Stimulated activated CD8-positive, alpha-beta memory T cell treated with anti-CD3 and anti-CD28 coated beads, Interleukin-4, amount 100 ng/mL, for 24 hours (primary cell): ENCODE data around the gene CTNNBIP1.

ENCODE experiments used
- DNase-seq: peaks from one replicate; pipeline ENCODE4 v3.0.0-alpha.2; 2020; ENCODE audit warnings: low read depth

CTNNBIP1 gene

DNA sequence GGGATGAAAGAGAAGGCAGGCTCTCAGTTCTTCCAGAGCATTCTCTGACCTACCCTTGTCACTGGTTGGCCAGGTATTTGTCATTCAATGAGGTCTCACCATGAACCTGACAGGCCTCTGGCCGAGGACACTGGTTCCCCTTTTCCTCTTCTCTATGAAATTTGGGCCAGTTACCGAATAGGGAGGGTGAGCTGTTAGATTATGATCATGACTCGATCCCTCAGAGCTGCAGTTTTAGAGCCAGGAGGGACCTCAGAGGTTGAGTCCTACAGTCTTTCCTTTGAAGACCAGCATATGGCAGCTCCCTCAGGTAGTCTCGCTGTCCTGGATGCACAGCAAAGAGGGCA, 56.8 kb downstream of the CTNNBIP1 start:
- no peak for DNase-seq

DNA sequence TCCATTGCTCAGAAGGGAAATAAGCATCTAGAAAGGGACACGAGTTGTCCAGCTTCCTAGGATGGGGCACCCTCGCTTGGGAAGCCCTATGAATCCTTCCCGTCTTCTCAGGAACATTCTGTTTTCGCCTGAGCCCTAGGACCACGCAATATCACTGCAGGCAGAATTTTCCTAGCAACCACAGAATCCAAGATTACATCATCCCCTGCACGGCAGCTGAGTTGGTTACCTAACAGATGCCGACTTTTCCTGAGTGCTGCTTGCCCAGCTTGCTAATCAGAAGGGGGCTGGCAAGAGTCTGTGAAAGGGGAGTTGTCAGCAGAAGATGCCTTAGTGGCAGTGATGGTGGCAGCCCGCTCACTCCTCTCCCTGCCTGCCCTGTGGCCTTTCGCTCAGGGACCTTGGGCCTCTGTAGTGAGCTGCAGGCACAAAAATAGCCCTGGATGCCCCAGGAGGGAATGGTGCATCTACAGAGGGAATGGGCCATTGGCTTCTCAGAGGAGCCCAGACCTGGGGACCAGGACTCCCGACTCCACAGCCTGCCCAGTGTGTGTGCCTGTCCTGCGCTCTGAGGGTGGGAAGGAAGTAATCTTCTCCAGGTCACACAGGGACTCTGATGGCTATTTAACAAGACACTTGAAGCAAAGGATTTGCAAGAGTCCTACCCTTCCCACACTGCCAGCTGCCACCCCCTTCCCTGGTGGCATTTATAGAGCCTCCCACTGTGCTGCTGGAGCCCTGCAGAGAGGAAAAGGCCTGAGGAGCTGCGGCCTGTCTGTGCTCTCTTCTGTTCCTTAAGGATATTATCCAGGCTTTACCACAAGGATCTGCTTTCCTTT, 57.4 kb downstream of the CTNNBIP1 start:
- DNase-seq = no peak

DNA sequence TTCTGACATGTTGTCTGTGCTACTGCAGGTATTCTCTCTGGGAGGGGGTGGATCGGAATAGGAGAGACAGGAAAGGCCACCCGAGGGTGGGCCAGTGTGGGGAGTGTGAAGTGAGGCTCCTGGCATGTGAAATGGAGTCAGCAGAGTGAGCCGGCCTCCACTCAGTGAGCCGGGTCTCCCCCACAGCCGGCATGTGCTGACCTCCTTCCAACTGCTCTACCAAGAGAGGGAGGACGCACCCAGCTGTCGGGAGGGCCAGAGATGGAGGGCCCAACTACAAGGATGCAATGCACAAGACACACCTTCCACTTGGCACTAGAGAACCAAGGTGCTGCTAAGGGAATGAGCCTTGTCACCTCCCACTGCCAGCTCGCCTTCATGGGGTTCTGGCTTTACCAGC, 58.1 kb downstream of the CTNNBIP1 start:
- no peak for DNase-seq

DNA sequence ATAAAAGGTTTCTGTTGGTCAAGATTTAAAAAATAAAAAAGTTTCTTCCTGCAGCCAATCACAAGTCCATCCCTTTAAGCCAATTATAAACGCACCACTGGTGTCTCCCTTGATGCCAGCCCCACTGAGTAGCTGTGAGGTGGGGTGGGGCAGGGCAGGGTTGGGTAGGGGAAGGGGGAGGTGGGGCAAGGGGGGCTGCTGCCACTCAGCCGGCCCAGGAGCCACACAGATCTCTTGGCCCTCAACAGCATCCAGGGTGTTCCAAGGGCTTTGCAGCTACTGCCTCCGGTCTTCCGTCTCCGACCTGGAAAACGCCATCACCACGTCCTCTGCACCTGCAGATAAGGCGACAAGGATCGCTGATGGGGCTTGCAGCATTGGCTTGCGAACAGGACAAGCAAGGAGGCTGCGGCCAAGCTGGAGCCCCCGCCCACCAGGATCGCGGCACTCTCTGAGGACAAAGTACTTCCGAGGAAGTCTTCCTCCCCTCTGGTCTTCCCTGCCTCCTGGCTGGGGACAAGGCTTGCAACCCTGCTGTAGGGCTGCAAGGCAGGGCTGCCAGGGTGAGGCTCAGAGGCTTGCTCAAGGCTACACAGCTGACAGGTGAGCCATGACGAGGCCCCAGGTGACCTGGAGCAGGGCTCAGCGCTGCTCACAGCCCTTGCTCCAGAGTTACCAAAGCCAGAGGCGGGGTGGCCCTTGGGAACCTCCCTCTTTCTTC, 59.5 kb downstream of the CTNNBIP1 start:
- DNase-seq = no peak

DNA sequence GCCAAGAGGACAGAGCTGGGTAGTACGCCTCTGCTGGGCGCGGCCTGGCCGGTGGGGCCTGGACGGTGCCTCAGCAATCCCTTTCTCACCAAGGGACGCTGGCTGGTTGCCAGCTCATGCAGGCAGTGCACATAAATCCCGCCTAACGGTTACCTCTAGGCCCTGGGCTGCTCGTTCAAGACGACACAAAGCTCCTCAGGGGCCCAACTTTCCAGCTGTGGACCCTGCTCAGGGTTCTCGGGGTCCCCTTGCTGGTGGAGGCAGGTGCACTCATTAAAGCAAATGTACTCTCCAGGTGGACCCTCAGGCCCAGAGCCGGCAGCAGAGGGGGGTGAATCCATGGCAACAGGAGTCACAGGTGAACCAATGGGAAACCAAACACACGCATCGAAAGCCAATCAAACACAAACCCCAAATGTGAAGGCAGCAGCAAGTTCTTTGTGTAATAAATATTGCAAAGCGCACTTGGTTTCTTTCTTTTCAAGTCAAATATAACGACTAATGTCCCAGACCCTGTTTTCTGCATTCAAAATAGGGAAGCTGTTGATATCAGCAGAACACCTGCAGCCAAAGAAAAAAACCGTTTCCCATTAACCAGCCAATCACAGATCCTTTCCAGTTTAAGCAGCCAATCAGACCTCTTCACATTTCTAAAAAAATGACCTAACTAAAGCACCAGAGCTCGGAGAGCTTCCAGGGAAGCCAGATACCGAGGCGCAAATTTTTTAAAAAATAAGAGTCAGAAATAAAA, 60.2 kb downstream of the CTNNBIP1 start:
- no peak for DNase-seq

DNA sequence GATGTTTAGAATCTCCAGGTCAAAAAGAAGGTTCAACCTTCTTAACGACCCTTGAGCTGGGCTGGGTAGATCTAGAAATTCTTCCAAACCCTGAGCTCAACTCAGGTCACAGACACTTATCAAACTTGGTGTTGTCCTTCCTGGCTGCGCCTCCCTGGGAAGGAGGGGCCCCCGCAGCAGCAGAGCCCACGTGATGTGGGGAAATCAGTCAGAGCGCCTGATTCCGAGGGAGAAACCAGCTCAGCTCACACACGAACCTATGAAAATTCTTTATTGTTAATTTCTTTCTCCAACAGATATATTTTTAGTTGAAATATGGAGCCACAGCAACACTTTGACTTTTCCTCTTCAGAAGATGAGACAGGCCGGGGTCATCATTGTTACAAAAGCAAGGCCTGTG, 62.0 kb downstream of the CTNNBIP1 start:
- no peak for DNase-seq

DNA sequence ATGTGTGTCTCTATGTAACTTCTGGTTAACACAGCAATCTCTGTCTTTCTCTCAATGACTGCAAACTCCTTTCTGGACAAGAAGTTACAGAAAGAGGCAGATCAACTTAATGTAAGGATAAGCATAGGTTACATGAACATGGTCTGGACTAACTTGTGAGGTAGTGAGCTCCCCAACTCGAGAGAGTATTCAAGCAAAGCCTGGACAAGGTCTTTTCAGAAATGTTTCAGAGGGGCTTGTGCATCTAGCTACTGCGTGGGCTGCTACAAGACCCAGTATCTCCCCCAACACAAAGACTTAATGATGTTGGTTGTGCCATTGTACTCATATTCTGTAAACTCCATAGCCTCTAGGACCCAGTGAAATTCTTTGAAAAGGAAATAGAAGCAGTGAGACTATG, 62.8 kb downstream of the CTNNBIP1 start:
- no peak for DNase-seq

DNA sequence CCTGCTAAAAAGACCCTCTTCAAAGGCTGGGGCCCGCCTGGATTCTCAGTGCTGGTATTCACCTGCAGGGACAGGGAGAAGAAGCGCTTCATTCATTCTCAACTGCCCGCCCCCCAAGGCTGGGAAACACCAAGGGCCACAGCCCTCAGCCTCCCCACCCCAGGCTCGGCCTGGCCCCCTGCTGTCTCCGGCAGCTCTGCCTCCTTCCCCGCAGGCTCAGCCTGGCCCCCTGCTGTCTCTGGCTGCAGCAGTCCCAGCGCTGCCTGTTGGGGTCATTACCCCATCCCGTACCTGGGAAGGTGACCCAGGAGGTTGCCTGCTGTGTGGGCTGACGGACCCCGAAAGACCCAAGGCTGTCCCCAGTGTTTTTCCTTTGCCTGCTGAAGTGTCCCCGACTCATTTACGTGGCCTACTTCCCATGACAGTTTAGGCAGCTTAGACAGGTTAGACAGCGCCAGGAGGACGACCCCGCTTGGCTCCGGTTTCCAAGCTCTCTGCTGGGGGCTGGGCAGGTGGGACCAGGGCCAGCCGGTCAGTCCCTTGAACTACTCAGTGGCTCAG, 63.4 kb downstream of the CTNNBIP1 start:
- DNase-seq = no peak

DNA sequence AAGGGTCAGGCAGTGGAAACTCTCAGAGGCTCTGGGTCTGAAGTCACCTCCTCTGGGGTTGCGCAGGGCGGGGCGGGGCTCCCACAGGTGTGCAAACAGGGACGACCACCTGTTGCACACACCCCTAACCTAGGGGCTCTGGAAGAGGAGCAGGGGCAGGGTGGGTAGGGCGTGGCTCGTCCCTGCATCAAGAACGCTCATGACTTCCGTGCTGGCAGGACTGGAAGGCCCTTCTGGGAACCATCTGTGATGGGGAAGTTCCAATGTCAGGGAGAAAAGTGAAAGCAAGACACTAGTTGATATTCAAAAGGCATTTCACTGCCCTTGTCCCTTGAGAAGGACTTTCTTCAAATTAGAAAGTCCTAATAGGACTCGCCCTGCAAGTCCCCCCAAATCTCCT, 64.2 kb downstream of the CTNNBIP1 start:
- no peak for DNase-seq

DNA sequence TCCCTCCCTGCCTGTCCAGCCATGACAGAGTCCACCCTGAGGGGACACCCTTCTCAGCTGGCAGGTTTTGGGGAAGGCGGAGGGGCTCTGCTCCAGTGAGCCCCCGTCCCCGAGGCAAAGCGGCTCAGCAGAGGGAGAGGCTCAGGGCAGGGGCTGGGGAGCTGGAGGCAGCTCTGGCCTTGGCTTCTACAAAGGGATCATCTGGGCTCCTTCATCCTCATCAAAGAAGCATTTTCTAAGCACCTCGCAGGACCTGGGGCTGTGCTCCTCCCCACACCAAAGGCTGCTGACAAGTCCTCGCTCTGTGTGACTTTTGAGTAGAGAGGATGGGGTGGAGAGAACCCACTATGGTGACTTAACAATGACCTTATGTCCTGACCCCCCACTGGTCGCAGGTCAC, 65.3 kb downstream of the CTNNBIP1 start:
- DNase-seq = no peak

DNA sequence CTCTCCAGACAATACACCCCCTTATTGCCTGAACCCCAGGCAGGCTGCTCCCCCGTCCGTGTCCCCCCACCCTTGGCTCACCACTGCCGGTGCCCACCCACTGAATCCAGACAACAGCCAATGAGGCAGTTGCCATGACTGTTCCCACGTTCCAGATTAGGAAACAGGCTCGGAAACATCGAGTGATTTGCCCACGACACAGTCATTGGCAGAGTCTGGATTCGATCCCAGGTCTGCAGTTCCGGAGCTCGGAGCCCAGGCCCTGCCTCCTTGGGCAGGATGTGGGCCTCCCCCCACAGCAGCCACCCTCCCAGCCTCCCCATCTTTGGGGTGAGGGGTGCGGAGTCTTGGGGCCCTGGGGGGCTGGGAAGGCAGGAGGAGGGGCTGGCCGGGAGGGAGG, 66.0 kb downstream of the CTNNBIP1 start:
- no peak for DNase-seq

DNA sequence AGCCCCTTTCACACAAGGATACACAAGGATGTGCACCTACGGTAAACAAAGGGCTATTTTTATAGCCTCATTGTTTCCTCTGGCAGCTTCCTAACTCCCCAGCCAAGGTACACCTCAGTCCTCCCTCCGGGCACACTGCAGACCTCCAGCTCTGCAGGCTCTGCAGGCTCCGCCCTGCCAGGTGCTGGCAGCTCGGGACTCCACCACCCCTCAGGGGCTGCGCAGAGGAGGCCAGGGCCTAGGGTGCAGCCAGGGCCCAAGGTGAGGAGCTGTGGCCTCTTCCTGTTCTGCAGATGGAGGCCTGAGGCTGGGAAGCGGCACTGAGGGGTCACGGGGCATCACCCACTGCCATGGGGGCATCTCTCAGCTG, 66.5 kb downstream of the CTNNBIP1 start:
- no peak for DNase-seq

DNA sequence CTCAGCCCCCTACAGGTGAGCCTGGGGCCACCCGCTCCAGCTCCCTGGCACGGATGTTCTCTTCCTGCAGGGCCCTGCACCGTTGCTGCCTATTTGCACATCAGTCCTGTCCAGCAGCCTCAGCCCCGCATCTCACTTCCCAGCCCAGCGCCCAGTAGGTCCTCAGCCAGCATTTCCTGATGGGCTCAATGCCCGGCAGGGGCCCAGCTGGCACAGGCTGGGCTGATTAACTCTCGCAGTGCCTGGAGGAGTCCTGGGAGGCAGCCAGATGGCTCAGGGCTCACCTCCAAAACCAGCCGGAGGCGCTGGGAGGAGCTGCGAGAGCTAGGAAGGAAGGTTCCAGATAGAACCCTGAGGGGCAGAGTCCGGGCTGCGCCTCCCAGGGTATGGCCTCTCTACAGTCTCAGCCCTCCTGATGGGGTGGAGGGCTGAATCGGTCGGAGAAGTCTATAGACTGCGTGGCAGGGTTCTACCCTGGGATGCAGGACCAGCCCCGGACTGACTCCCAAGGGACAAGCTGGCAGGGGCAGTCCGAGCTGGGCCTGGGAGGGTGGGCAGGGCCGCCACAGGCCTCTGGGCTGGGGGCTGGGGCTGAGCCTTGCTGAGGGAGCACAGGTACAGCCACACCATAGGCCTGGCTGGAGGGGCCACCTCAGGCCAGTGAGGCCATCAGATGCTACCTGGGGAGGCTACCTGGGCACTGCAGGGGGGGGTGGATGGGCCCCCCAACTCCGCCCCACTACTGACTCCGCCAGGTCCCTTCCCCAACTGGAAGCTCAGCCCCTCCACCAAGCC, 67.1 kb downstream of the CTNNBIP1 start:
- DNase-seq = no peak

DNA sequence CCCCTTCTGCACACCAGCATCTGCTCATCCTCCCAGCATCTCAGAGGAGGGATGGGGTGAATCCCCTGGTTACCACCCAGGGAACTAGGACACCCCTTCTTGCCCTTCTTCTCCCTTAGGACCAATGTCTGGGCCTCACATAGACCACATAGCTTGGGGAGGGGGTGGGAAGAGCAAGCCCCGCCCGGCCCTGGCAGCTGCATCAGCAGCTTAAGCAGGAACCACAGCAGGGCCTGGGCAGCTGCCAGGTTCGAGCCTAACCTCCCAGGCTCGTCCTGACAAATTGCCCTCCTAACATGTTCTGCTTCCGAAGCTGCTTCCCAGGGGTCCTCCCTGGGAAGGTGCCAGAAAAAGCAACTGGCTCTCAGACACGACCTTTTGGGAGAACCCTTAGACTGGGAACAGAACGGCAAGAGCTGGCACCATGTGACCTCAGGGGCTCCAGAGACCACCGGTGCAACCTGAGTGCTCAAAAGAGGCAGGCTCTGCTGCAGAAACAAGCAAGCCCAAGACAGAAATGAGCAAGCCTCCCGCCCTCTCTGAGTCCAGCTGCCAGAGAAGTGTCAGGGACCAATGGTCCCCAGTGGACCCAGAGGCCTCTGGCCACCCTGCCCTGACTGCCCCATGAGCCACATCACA, 67.9 kb downstream of the CTNNBIP1 start:
- DNase-seq = no peak

DNA sequence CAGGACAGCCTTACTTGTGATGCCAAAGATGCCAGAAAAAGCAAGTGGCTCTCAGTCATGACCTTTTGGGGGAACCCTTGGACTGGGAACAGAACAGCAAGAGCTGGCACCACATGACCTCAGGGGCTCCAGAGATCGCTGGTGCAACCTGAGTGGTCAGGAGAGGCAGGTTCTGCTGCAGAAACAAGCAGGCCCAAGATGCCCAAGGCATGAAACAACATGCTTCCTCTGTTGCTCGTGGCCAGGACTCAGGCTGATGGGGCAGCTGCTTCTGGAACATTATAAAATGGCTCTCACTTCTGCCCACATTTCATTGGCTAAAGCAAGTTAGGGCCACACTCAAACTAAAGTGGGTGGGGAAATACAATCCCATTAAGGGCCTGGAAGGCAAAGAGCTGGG, 68.6 kb downstream of the CTNNBIP1 start:
- no peak for DNase-seq

DNA sequence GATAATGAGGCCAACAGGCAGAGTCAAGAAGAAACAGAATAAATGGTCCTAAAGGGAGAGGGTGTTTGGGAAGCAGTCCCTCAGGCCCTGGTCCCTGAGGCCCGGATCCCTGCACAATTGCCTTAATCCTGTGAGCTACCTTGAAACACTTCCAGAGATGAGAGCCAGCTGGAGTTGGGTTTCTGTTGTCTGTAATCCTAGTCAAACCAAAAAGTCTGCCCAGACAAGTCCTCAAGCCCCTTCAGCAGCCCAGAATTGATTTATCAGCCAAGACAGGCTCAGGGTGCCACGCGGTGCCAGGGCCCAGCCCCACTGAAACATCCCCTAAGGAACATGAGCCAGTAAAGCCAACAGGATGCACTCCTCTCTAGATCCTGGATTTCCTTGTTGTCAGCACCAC, 69.9 kb downstream of the CTNNBIP1 start:
- DNase-seq = no peak

DNA sequence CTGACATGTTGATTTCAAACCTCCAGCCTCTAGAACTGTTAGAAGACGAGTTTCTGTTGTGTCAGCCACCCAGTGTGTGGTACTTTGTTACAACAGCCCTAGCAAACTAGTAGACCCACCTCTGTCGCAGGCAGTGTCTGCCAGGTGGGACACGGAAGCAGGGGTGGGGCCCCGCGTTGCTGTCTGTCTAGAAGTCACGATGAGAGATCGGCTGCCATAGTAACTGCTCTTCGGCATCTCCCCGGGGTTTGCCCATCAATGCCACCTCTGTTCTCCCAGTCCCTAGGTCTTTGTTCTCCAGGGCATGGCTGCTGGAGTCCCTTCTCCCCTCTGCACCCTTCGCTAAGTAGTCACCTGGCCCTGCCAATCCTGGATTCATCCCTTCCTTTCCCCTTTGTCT, 71.1 kb downstream of the CTNNBIP1 start:
- no peak for DNase-seq

DNA sequence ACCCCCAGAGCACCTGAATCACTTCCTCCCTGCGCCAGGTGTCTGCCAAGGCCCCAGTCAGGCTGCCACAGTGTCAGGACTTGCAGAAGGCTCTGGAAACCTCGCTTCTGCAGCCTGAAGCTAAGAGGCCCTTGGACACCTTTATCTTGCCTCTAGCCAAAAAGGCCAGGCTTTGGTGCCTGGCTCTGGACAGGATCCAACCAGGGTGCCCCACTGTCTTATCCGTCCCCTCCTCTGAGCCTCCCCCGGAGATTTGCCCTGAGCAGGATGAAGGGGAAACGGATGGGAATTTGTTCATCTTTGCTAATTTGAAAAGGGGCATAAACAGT, 73.5 kb downstream of the CTNNBIP1 start:
- no peak for DNase-seq

DNA sequence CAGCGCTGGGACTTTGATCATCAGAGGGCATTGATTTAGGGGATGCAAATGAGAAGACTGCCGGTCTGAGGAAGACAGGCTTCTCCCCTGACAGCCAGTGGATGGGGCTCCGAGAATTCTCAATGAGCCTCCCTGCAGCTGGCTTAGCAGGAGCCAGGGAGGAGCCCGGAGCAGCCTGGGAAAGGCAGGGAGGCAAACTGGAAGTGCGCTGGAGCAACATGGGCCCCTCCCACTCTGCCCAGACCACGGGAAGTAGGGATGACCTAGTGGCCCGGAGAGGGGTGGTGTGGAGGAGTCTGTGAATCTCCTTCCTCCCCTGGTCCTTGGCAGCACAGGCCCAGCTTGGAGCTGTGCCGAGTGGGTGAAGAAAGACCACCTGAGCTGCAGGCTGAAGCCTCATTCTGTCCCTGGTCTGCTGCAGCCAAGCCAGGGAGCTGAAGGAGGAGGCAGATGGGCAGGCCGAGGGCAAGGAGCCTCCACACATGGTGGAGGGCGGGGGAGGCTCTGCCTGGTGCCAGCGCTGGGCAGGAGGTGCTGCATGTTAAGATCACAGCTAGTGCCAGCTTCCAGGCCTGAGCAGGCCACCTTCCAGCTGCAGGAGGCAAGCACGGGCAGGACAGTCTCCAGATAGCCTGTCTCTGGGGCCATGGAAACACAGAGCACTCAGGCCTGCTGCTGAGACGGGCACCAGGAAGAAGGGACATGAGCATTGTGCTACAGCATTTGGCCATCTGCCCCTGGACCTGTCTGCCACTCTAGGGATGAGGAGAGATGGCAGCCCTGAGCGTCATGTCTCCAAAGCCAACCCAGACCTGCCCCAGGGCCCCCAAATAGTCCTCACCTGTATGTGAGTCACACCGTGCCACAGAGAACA, 74.1 kb downstream of the CTNNBIP1 start:
- DNase-seq = no peak

DNA sequence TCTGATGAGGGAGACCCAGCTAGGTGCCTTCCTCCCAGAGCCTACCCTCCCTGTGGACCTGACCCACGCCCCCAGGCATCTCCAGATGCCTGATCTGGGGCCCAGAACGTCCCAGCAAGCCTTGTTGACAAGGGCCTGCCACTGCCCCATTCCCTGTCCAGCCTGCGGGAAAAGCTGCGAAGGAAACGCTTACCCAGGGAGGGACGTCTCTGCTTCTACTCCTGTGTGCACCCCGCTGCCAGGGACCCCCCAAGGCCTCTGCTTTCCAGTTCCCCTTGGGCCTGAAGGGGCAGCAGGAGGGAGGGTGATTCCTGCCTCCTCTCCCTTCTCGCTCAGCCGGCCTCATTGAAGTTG, 74.7 kb downstream of the CTNNBIP1 start:
- no peak for DNase-seq

DNA sequence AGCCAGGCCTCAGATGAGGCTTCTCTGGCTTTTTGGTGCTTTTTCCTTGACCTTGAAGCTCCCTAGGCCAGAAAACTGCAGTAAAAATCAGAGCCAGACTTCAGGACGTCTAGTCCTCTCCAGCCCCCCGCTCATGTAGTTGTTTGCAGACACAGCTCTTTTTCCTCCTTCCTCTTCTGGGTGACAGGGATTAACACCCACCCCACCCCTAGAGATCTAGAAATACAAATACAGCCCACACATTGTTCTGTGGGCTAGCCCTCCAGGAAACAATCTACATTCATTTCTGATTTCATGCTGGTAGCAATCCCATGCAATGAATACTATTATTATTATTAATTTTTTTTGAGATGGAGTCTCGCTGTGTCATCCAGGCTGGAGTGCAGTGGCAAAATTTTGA, 76.4 kb downstream of the CTNNBIP1 start:
- DNase-seq = no peak
